ENCODE measurements around the gene SMIM43.

DNA sequence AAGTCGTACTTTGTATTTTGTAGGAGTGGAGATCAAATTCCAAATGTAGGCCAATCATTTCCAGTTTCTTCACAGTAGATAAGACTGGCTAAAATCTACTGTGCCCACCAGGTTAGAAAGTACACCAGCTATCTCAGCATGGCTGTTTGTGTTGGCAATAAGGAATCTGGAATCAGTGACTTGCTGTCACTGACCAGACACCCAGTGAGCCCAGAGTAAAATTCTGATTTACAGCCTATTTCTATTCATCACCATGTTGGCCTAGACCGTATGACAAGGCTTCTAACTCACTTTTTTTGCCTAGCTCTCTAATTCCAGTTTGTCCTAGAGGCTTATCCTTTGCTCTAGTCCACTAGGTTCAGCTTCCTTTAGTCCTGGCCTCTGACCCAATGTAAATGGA is 25.4 kb downstream of the SMIM43 start:
- TF ChIP-seq, protein P1, sequence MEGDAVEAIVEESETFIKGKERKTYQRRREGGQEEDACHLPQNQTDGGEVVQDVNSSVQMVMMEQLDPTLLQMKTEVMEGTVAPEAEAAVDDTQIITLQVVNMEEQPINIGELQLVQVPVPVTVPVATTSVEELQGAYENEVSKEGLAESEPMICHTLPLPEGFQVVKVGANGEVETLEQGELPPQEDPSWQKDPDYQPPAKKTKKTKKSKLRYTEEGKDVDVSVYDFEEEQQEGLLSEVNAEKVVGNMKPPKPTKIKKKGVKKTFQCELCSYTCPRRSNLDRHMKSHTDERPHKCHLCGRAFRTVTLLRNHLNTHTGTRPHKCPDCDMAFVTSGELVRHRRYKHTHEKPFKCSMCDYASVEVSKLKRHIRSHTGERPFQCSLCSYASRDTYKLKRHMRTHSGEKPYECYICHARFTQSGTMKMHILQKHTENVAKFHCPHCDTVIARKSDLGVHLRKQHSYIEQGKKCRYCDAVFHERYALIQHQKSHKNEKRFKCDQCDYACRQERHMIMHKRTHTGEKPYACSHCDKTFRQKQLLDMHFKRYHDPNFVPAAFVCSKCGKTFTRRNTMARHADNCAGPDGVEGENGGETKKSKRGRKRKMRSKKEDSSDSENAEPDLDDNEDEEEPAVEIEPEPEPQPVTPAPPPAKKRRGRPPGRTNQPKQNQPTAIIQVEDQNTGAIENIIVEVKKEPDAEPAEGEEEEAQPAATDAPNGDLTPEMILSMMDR (IDR thresholded peaks at IDR 0.05), result no peak
- no peak for TF ChIP-seq EZH2 (IDR thresholded peaks at IDR 0.05; ENCODE audit: borderline replicate concordance, insufficient read depth, low read depth, low read length, poor library complexity, severe bottlenecking)

All from B cell (primary cell).